Stimulated activated CD8-positive, alpha-beta memory T cell treated with anti-CD3 and anti-CD28 coated beads, Interleukin-15, amount 100 ng/mL, for 48 hours (primary cell): ENCODE measurements around the gene PRXL2A.
"Not testable (repeated sequence)": the region's sequence is repeated elsewhere in the genome, so short reads cannot be mapped to it uniquely, and the experiment has no call there.

Experiments
- DNase-seq, 2 donors: peaks; one replicate each; pipeline ENCODE4 v3.0.0-alpha.2; 2020; ENCODE audit warnings: low read depth in 2 of 2

PRXL2A gene

DNA sequence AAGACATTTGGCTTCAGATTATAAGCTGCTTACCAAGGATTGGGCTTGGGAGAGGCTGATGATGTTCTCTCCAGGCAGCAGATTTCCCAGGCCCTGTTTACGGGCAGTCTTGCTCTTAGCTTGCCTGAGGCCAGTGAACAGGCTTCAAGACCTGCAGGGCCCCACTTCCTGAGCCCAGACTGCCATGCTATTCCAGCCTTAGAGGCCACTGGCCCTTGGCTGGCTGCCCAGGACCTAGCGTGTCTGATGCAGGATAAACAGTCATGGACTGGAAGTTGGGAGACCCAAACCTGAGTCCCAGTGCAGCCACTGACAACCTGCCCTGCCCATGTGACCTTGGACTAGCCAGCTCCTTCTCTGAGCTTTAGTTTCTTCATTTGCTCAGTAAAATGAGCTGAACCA is 2.9 kb downstream of the PRXL2A start:
- no peak for DNase-seq

DNA sequence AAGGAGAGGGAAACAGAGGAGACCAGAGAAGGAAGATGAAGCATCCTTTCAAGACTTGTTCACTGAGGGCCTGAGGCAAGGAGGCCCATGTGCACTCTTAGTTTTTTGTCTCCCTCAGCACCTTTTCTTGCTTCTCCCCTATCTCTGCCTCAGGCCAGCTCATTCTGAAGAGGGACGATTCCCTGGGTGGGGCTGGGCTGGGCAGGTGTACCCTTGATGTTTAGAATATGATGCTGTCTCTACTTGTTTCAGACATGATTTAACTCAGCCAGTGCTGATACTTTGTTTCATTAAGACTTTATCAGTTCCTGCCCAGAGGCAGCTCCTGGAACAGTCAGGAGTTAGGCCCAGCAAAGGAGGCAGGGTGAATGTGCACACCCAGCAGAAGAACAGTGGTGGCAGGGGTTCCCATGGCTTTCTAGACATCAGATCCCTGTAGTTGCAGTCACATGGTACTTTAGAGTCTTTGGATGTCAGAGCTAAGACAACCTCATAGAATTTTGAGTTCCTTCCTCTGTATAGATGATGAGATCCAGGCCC is 3.4 kb downstream of the PRXL2A start:
- no peak for DNase-seq

DNA sequence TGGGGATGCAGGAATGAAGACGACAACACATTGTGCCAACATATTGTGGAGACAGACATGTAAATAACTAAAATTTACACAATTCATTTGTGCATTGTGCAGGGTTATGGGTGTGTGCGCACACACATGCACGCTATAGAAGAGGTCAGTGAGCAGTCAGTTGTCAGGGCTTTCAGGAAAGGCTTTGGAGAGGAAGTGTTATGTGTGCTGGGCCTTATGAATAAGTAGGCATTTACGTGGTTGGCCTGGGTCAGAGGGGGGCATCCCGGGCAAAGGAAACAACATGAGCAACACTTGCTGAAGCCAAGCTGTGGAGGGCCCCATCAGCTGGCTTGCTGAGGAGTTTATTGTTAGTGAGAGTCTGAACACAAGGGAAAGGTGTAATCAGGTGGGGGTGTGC is 4.1 kb downstream of the PRXL2A start:
- no peak for DNase-seq

DNA sequence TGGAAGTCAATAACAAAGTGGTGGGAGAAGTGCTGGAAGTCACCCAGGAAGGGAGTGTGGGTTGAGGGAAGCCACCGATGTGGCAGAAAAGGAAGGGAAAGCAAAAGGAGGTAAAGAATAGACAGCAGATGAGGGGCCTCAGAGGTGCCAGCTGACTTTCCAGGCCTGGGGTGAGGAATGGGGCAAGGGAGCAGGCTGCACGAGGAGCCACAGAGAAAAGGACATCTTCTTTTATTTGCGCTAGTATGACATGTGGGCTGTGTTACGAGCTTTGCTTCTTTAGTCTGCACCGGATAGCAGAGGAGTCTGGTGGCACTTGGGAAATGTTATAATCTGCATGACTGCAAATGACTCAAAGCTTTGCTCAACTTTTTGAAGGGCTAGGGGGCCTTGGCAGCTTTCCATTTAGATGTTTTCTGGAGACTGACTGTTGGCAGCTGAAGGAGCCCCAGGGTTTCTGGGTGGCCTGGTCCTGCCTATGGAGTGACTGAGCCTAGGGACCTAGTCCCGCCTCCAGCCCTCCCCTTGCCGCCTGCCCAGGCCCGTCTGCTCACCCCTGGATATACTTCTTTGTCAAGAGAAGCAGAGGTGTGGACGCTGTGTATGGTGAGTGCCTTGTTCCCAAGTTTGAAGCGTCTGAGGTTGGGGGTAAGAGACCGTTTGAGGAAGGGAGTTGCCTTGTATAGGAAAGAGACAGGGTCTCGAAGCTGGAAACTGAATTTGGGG is 5.1 kb downstream of the PRXL2A start:
- DNase-seq: no peak

DNA sequence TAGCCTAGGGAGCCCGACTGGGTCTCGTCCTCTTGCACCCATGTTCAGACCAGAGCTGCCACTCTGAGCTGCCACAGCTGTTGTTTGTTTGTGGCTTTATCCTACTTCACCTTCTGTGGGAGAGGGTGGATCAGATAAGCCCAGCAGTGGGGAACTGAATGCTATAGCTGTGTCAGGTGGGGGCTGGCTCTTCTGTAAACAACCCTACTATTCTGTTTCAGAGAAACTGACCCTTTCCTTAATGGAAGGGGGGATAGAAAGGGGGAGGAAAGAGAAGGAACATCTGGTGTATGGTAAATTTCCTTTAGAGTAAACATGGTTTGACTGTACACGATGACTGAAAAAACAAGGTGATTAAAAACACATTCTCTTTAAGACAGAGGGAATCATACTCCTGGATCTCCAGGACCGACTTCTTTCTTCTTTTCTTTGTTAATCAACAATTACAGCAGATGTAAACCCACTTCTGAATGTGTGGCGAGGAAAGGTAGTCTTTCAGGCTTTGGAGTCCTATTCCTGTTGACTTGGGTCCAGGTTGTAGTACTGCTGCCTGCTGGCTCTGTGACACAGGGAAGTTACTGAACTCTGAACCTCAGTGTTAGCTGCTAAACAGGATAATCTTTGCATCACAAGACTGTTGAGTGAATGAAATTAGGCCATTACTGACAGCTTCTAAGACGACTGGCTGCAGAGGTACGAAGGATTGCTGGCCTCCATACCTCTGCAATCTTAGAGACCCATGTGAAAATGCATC is 6.0 kb downstream of the PRXL2A start:
- no peak for DNase-seq

DNA sequence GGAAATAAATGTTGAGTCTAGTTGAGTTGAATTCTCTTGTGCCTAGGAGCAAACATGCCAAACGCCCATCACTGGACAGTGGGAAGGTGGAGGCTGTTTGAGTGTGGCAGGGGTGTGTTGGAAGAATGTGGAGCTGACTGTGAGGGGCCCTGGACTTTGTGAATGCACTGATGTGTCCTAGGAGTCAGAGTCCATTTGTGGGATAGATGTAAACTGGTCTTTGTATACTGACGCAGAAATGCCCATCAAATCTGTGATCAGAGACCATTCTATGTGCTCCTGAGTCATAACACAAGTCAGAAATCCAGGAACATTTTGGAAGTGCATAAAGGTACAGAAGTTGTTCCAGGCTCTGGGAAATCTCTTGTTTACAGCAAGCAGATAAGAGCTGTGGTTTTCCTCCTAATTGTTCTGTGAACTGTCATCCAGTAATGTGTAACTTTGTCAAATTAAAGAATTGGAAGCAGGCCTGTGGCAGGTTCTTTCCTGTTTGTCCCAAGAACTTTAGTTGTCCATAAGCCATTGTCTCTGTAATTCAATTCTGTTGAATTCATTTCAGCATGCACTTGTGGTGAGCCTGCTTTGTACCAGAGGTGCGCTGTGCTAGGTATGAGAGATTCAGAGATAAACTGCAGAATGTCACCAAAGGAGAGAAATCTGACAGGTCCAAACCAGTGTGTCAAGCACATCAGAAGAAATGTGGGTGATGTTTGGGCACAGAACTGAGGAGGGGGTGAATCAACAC is 7.6 kb downstream of the PRXL2A start:
- DNase-seq: no peak

DNA sequence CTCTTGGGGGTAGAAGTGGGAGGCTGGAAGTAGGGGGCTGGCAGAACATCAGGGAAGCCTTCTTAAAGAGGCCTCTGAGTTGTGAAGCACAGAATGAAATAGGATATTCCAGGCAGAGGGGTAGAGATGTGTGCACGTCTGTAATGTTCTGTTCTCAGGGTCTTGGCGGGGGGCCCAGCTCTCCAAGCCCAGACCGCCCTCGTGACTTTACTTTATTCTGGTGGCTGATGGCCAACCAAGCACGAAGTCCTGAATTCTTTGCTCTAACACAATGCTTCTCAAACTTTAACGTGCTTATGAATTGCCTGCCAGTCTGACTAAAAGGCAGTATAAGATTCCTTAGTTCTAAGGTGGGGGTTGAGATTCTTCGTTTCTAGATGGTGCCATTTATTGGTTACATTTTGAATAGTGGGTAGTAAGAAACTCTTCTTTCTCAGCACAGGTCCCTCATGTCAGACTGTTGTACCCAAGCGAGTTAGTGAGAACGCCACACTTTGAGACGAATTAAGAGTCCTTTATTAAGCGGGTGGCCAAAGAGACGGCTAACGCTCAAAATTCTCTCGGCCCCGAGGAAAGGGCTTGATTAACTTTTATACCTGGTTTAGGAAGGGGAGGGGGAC is 8.2 kb downstream of the PRXL2A start:
- no peak for DNase-seq

DNA sequence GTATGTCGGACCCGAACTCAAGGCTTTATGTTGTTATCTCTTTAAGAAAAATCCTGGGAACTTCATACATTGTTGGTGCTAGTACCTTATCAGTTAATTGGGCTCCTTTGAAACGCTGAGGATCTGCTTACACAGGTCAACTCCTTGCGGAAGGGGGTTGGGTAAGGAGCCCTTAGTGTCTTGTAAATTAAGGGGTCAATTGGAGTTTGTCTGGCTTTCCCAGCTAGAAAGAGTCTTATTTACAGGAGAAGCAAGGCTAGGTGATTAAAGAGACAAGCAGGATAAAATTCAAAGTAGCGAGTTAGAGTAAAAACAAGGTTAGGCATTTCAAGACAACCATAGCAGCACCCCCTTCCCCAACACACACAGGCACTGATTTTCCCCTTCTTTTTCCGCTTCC is 8.9 kb downstream of the PRXL2A start:
- not testable (repeated sequence) for DNase-seq

DNA sequence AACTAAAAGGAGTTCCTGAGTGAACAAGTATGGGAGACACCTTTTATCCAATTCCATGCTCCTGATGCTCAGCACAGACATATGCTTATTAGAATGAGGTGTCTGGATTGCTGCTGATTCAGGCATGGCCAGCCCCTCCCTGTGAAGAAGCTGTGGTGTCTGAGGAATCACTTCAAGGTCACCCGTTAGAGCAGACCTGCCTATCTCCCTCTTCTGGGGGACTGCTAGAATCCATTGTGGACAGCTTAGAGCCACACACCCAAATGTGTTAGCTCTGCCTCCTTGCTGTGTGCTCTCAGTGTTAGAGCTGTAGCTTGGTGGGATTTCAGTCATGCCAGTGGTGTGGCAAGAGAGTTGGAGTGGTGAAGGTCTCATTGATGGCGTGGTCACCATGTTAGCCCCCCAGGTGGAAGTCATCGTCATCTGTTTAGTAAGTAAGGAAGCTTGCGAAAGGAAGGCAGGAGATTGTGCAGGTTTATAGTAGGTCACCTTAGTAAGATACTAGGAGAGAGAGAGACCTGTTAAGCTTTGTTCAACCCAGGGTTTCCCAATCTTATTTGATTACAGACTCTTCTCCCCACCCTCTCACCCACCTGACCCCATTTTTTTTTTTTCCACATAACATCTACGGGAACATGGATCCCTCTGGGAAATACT is 12.8 kb downstream of the PRXL2A start:
- DNase-seq: no peak

DNA sequence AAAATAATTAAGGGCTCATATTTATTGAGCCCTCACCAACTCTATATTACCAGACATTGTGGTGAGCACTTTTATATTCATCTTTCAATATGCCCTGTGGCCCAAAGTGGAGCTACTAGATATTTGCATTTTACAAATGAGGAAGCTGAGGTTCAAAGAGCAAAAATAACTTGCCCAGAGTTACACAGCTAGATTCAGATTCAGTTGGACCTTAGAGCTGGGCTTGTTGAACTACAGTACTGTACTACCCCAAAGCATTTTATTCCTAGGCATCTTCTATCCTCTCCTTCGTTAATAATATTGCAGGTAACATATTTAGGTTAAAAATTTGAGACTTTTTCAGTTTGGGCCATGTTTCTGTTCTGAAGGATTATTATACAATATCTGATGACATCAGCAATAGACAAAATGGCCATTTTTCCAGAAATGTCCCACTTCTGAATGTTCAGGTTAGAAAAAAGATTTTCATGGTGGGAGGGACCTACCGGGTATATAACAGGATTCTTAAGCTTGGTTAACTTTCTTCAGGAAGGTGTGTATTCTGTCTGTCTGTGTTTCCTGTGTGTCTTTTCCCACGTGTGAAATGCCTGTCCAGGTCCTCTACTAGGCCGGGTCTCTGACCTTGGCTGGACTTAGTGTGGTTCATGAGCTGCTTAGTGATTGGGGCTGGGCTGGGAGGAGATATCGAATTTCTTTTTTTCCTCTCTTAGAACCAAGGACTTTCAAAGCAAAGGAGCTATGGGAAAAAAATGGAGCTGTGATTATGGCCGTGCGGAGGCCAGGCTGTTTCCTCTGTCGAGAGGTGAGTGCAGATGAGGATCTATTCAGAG is 13.6 kb downstream of the PRXL2A start:
- no peak for DNase-seq

DNA sequence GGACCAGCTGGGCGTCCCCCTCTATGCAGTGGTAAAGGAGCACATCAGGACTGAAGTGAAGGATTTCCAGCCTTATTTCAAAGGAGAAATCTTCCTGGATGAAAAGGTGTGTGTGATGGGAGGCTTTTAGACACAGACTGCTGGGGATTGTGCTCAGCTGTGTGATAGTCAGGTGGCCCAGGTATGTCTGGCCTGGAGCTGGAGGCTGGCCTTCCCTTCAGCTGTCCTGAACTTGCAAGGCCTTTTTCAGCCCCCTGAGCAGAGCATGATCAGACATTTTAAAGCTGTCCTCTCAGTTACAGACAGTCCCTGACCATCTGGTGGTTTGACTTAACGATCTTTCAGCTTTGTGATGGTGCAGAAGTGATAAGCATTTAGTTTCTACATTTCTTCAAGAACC is 17.6 kb downstream of the PRXL2A start:
- DNase-seq: no peak

DNA sequence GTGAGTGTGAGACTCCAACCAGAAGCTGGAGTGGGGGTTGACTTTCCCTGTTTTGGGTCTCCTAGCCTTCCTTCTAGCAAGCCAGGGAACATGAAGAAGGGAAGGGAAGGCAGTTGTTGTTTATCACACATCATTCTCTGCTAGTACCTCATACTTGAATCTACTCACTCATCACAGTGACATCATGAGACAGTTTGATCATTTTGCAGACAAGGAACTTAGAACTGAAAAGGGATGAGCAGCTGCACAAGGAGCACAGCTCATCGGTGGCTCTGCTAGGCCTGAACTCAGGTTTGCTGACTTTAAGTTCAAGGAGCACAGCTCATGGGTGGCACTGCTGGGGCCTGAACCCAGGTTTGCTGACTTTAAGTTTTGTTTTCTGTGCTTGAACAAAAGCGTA is 19.2 kb downstream of the PRXL2A start:
- no peak for DNase-seq

DNA sequence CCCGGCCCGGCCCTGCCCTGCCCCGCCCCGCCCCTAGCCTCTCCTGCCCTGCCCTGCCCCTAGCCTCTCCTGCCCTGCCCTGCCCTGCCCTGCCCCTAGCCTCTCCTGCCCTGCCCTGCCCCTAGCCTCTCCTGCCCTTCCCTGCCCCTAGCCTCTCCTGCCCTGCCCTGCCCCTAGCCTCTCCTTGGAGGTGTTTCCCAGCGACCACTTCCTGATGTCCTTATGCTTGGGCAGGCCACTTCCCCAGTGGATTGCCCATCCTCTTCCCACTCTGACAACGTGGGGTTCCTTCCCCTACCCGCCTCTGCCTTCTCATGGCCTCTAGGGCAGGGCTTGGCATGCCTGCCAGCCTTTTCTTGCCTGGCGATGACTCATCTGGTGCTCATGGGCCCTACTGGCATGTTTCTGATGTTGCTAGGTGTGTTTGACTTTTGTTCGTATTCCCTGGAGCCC is 21.2 kb downstream of the PRXL2A start:
- no peak for DNase-seq

DNA sequence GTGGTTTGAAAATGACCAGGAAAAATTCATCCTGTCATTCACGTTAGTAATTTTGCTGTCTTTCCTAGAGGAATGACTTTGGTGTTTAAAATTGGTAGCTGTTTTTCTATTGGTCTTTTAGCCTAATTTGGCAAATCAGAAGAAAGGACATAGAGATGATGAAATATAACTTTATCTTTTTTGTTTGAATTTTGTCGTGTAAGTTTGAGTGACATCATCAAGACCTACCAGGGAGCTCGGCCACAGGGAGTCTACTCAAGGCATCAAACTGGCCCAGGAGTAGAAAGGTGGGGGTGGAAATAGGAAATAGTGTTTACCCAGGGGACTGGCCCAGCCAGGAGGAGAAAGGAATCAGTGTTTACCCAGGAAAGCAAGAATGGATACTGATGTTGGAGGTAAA is 24.8 kb downstream of the PRXL2A start:
- no peak for DNase-seq

DNA sequence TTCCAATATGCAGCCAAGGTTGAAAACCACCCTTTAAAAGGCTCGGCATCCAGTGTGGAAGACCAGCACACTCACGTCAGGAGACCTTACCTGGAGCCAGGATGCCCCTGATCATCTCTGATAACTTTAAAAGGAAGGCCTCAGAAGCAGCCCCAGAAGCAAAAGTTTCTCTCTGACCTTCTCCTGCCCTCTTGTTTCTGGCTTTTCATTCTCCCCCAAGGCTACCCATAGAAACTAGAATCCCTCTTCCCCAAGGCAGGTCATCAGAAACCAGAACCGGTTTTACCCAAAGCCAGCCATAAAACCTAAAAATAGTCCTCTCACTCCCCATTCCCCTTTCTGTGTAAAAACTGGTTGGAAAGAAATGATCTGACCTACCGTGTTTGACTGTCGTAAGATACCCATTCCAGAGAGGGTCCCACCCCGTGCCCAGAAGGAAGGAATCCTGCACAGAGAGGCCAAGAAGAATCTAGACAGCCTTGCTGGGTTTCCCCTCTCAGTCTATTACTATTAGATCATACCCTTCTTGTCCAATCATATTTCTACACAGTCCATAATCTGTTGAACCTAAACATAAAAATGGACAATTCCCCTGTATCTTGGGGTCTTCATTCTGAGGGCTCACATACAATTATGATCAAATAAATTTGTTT is 28.2 kb downstream of the PRXL2A start:
- DNase-seq: no peak

DNA sequence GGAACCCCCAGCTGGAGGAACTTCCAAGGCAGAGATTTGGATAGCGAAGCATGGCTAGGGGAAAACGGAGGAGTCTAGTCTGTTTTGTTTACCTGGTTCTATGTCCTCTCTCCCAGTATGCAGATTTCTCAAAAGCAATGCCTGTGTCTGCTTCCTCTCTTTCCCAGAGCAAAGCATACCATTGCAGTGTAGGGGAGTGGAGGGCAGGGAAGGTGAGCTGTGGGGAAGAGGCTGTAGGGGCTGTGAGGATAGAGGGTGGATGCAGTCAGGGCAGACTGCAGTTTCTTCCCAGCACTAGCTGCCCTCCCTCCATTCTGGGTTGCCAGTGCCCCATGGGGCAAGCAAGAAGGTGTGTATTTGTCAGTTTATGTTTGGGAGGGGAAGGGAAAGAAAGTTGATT is 28.9 kb downstream of the PRXL2A start:
- DNase-seq: no peak

DNA sequence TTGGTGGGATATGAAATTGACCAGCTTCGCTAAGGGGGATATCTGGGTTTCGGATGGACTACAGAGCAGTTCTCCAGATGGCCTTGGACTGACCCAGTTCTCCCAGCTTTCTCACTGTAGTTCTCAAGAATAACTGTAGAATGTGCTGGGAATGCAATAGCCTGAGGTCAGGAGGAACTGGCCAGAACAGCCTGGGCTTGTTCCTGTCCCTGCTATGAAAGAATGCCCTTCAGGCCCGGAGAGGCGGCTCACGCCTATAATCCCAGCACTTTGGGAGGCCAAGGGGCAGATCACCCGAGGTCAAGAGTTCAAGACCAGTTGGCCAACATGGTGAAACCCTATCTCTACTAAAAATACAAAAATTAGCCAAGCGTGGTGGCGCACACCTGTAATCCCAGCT is 33.5 kb downstream of the PRXL2A start:
- DNase-seq: no peak

DNA sequence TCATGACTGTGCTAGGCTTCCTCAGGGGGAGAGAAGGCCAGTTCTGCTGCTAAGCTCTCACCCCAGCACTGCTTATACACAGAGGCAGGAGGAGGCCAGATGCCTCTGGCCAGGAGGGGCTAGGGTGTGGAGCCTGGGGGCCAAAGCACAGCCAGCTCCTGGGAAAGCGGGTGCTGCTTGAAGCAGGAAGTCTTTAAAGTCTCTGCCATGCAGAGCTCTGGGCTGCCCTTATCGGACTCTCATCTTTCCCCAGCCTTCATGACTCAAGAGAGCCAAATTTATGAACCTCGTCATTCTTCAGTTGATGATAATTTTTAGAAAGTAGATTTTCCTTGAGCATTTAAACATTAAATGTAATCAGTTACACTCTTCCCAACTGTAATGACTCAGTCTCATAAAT is 34.5 kb downstream of the PRXL2A start:
- DNase-seq: no peak

DNA sequence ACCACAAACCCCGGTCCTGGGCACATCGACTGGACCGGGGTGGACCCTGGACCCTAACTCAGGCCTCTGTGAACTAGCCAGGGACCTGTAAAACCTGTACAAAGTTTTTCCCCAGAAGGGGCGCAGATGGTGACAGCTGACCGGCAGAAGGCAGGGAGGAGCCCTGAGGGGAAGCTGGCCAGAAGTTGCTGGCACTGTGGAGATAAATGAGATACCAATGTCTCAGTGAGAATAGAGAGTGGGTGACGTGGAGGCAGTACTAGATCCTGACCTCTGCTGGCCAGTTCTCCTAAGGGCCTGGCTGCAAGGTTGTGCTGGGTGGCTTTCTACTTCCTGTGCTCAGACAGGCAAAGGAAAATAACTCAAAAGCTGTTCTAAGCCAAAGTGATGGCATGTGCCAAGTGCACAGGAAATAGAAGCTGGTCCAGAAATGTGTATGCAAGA is 35.2 kb downstream of the PRXL2A start:
- no peak for DNase-seq

DNA sequence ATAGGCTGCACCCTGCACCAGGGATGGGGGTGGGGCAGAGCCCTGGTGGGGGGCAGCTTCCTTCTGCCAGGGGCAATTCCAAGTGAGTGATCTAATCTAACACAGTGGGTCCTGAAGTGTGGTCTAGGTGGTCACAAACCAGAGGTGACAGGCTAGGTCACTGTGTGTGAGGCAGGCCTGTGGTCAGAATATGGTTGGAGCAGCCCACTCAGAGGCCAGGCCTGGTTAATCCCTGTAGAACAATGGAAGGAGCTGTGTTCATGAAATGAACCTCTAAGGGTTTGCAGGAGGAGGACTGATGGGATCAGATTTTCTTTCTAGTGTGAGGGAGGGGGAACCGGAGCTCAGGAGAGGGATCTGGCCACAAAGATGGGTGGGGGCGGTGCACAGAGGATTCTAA is 35.8 kb downstream of the PRXL2A start:
- no peak for DNase-seq
